A673 (cell line): ENCODE measurements around the gene SULT1A2.
"Not testable (repeated sequence)": the region's sequence is repeated elsewhere in the genome, so short reads cannot be mapped to it uniquely, and the experiment has no call there.

Experiments used
- CTCF ChIP-seq: fragments of 300-800, 200-600 bp; sonication (generic); conservative IDR thresholded peaks from 2 replicates; pipeline ENCODE4 v1.5.1; 2017; ENCODE audit warnings: low read depth, mild to moderate bottlenecking, antibody characterized with exemption, low read length, moderate library complexity, mixed read lengths
- EZH2 ChIP-seq: fragments of 200-600 bp; sonication (generic); IDR thresholded peaks from 2 replicates; pipeline ENCODE4 v1.6.1; 2017; ENCODE audit warnings: borderline replicate concordance, low read depth, mild to moderate bottlenecking, mixed read lengths, antibody characterized with exemption, low read length; ENCODE audit not compliant: poor library complexity, severe bottlenecking

GRCh38 chr16:28601589-28601988 lies 4.7 kb upstream of the SULT1A2 start:
- not testable (repeated sequence) for TF ChIP-seq CTCF, EZH2
